PC-9 (cell line): Measurements from ENCODE around the gene CTDP1.

ENCODE experiments used
- CTCF ChIP-seq: fragments of 200-600 bp; sonication (generic); conservative IDR thresholded peaks from 2 replicates; pipeline ENCODE4 v1.6.1; 2017; ENCODE audit warnings: mixed run types, antibody characterized with exemption, mild to moderate bottlenecking, moderate library complexity
- EZH2 ChIP-seq: fragments of 200-600 bp; sonication (generic); IDR thresholded peaks from 2 replicates; pipeline ENCODE4 v1.8.0; 2017; ENCODE audit warnings: antibody characterized with exemption, low read depth

- no peak for TF ChIP-seq CTCF
- TF ChIP-seq EZH2: no peak
These were observed 28.6 kb upstream of the CTDP1 start for GRCh38 chr18:79650959-79651358.
